Kidney glomerular epithelial cell (primary cell): Measurements from ENCODE around the gene SIRT1.
A peak's percentile ranks its signal among the peaks of the same experiment; 100 is the strongest.
"Not testable (repeated sequence)": the region's sequence is repeated elsewhere in the genome, so short reads cannot be mapped to it uniquely, and the experiment has no call there.

Experiments used
- DNase-seq: peaks from one replicate; lab custom pipeline; 2025; lab: John Stamatoyannopoulos, UW

Gene SIRT1

DNA sequence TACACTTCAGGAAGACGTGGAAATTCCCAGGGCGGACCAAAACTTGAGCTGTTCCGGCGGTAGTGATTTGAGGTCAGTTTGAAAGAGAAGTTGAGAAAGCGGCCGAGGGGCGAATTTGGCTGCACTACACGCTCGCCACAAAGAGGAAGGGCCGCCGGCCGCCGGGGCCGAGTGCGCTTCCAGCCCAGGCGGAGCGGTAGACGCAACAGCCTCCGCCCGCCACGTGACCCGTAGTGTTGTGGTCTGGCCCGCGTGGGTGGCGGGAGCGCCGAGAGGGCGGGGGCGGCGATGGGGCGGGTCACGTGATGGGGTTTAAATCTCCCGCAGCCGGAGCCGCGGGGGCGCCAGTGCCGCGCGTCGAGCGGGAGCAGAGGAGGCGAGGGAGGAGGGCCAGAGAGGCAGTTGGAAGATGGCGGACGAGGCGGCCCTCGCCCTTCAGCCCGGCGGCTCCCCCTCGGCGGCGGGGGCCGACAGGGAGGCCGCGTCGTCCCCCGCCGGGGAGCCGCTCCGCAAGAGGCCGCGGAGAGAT is at the start of gene SIRT1:
Gene SIRT1, plus strand, starts transcription at position 344 of the 529 bp plus-strand sequence. Its CDS starts 66 bp downstream, at position 410.
- peak; percentile 83 for DNase-seq

DNA sequence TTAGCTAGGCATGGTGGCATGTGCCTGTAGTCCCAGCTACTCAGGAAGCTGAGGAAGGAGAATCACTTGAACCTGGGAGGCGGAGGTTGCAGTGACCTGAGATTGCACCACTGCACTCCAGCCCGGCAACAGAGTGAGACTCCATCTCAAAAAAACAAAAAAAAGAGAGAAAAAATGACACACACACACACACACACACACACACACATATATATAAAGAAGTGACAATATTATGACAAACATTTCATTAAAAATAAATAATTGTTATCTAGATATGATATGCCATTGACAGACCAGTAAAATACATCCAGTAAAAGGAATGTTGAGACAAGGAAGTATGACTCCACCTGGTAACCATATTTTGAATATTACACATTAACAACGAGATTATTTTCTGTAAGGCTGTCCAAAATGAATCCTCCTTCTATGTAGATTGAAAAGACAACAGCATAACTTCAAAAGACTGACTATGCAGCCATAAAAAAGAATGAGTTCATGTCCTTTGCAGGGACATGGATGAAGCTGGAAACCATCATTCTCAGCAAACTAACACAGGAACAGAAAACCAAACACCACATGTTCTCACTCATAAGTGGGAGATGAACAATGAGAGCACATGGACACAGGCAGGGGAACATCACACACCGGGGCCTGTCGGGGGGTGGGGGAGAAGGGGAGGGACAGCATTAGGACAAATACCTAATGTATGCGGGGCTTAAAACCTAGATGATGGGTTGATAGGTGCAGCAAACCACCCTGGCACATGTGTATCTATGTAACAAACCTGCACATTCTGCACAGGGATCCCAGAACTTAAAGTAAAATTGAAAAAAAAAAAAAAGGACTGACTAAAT is 48.7 kb upstream of the SIRT1 start:
- not testable (repeated sequence) for DNase-seq

DNA sequence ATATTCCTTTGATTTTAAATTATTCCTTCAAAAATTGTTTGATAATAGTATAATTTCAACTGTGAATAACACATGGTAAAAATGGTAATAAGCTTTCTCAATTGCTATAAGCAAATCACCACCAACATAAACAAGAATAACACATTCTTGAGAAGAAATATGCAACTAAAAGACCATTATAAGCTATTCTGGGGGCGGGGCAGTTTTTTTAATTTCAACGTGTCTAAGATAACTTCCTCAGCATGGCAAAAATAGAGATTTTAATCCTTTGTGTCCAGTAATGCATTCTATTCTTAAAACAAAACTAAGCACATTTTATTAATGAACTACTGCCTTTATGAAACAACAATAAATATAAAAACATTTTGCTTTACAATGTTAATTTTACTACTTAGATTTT is 48.0 kb upstream of the SIRT1 start:
- DNase-seq: no peak

DNA sequence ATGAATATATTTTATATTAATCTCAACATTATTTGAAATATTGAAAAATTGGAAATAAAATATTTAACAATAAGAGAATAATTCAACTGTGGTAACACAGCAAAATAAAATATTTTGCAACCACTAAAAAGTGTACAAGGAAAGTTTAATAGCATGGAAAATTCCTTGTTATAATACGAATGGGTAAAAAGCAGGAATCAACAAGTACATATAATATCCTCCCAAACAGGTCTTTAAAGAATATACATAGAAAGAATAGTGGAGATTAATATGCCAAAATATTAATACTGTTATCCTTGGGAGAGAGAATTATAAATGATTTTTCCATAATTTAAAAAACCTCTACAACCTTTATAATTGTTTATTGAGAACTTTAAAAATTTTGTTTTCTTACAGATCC is 47.5 kb upstream of the SIRT1 start:
- no peak for DNase-seq

DNA sequence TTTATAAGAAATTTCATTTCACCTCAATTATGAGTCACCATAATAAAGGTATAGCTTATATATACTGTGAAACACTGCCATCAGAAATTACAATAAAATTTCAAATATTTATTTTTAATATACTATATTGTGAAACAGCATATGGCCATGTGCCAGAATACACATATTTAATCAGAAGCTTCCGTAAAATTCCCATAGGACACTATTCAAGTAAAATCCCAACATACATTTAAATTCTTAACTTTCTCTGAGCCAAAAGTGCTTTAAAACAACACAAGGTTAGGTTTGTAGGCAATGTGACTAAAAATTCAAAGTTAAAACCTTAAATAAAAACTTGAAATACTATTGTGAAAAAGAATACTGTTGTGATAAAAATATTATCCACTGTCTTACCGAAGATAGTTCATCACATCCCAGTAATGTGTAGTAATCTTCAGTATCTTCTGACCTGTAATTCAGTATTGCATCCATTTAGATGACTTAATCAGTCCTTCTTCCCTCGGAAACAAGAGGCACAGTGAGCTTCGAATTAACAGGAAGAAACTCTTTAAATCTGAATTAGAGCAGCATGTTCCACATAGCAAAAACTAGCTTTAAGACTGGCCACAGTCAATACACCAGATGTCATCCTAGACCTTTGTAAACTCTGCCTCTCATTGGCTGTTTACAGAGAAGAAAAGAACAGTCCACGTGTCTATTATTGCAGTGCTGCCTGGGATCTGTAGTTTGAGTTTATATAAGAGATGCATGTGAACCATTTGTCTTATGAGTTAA is 46.7 kb upstream of the SIRT1 start, which contains the start of gene DNAJC12:
Gene DNAJC12, minus strand, starts transcription at position 648 of the 774 bp plus-strand sequence. Its CDS starts 177 bp downstream, at position 471.
- DNase-seq: peak; percentile 49

DNA sequence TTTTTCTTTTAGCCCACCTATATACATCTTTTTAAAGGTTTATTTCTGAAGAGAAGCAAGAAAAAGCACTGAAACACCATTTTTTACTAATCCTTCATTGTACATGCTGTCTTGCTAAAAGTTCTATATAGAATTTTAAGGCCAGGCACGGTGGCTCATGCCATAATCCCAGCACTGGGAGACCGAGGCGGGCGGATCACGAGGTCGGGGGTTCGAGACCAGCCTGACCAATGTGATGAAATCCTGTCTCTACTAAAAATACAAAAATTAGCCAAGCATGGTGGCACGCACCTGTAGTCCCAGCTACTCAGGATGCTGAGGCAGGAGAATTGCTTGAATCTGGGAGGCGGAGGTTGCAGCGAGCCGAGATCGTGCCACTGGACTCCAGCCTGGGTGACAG is 44.9 kb upstream of the SIRT1 start:
- DNase-seq: not testable (repeated sequence)

DNA sequence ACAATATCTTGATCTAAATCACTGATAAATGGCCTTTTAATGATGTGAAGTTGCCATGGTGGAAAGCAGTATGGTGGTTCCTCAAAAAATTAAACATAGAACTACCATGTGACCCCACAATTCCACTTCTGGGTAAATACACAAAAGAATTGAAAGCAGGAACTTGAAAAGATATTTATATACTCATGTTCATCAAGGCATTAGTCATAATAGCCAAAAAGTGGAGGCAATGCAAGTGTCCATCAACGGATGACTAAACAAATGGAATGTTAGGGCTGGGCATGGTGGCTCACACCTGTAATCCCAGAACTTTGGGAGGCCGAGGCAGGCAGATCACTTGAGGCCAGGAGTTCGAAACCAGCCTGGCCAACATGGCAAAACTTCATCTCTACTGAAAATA is 44.5 kb upstream of the SIRT1 start:
- DNase-seq: no peak

DNA sequence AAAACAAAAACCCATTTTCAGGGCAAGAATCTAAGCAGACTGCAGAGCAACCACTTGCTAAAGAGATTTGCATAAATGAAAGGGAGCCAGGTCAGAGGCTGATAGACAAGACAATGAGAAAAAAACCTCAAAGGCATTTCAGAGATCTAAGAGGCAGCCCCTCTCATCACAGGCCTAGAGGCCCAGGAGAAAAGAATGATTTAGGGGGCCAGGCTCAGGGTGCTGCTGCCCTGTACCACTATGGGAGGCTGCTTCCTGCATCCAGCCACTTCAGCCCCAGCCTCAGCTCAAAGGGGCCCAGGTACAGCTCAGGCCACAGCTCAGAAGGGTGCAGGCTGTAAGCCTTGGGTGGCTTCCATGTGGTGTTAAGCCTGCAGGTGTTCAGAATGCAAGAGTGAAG is 42.7 kb upstream of the SIRT1 start:
- DNase-seq: no peak

DNA sequence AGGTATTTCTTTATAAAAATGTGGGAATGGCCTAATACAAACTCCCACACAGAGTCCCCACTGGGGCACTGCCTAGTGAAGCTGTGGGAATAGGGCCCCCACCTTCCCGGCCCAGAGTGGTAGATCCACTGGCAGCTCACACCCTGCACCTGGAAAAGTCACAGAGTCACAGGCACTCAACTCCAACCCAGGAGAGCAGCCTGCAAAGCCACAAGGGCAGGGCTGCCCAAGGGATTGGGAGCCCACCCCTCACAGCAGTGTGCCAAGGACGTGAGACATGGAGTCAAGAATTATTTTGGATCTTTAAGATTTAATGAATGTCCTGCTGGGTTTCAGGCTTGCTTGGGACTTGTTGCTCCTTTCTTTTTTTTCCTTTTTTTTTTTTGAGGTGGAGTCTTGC is 41.2 kb upstream of the SIRT1 start:
- DNase-seq: no peak

DNA sequence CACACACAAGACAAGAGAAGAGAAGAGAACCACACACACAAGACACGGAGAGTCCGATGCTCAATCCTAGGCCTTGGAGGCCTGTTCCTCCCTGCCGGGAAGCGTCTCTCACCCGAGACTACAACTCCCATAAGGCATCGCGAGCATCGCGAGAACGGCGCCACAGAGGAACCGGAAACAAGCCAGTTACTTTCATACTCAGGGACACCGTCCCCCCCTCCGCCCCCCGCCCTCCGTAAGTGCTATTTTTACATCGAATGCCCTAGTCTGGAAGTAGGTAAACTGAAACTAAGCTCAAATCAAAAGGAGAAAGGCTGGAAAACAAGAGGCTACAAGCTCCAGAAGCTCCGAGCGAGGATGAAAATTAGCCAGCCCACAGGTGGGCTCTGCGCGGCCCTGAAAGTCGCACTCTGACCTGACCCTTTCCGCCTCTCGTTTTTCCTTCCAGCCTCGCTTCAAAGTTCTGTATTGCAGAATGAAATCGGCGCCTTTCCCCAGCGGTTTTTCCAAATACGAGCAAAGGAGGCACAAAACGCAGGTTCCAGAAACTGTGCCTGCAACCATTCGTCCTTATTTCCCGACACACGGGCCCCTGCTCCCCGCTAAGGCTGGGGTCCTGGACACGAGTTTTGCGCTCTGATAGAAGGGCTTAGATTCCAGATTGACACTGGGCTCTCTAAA is 35.0 kb upstream of the SIRT1 start:
- peak; percentile 91 for DNase-seq

DNA sequence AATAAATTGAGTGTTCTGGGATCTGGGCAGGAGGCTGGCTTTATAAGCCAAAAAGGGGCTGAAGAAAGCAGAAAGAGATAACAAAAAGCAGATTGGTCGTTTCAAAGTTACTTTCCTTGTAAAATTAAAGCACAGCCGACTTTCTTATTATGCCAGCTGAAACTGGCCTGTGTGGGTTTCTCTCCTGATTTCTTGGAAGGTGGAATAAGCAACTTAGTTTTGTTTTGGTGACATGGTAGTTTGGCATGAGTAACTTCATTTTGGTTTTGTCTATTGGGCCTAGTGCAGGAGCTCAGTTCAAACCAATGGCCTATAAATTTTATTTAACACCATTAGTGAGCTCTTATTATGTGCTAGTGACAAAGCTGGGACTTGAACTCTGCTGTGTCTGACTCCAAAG is 33.3 kb upstream of the SIRT1 start:
- DNase-seq: no peak

DNA sequence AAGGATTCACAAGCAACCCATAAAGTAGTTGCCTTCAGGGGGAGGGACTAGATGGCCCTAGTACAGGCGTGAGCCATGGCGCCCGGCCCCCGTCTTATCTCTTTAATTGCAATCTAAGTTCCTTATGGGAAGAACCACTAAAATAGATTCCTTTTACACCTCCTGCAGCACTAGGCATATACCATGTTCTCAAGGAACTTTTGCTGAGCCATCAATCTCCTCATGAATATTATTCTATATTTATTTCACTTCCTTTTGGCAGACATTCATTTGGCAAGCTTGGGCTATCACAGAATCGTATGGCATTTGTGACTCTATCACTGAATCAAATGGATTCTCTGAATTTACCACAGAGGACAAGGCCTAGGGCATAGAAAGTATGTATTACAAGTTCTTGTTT is 31.7 kb upstream of the SIRT1 start:
- no peak for DNase-seq

DNA sequence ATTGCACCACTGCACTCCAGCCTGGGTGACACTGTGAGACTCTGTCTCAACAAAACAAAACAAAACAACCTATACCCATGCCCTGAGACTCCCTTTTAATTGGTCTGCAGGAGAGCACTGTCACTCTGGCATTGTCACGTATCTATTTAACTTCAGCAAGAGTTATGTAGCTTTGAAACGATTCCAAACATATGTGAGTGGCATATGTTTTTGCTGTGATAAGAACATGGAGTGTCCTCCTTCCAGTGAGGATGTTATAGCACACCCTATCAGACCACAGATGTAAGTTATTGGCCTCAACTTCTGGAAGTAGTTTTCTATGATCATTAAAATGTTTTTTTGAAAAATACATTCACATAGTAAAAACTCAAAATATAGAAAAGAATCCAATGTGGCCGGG is 30.9 kb upstream of the SIRT1 start:
- DNase-seq: no peak

DNA sequence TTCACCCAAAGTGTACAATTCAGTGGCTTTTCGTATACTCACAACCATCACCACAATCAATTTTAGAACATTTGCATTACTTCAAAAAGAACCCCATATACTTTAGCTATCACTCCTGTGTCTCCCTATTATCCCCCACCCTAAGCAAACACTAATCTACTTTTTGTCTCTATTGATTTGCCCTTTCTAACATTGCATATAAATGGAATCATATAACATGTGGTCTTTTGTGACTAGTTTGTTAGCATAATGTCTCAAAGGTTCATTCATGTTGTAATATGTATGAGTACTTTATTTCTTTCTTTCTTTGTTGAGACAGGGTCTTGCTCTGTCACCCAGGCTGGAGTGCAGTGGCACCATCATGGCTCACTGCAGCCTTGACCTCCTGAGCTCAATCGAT is 25.5 kb upstream of the SIRT1 start:
- no peak for DNase-seq

DNA sequence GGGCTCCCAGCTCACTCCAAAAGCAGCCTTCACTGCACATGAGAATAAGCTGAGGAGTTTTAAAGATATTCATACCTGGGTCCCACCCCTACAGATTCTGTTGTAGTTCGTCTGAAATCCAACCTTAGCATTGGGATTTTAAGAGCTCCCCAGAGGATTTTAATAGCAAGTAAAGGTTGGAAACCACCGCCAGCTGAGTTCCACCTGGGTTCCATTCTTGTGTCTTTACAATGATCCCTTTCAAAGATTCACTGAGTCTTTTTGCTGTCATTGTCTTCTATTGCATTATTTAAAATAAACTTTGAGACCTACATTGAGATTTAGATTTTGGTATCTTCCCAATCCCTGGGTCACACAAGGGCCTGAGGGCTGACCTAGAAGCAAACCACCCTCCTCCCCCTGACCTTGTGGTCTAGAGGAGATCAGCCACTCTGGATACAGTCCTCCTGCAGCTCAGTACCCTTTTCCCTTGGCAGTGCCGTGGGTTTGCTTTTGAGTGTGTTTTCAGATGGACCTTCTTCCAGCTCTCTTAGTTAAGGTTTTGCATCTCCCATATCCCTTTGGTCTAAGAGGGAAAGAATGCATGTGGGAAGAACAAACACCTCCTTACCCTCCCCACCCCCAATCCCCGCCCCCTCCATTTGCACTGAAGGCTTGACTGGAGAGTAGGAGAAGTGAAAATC is 22.6 kb upstream of the SIRT1 start:
- no peak for DNase-seq

DNA sequence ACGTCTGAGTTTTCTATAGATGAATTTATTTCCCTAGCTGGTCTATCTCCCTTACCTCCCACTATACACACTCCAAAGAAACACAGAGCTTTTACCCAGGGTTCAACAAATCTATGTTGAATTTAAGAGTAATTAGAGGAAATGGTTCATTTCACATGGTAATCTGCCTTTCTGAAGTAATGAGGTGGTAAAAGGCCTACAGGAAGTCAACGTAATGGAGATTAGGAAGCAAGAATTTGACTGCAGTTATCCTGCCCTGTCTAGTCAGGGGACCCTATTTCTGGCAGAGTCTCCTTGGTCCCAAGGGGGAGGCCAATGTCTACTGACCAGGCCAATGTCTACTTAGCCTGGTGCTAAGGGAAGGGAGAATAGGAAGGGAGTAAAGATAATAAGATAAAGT is 21.4 kb upstream of the SIRT1 start:
- no peak for DNase-seq

DNA sequence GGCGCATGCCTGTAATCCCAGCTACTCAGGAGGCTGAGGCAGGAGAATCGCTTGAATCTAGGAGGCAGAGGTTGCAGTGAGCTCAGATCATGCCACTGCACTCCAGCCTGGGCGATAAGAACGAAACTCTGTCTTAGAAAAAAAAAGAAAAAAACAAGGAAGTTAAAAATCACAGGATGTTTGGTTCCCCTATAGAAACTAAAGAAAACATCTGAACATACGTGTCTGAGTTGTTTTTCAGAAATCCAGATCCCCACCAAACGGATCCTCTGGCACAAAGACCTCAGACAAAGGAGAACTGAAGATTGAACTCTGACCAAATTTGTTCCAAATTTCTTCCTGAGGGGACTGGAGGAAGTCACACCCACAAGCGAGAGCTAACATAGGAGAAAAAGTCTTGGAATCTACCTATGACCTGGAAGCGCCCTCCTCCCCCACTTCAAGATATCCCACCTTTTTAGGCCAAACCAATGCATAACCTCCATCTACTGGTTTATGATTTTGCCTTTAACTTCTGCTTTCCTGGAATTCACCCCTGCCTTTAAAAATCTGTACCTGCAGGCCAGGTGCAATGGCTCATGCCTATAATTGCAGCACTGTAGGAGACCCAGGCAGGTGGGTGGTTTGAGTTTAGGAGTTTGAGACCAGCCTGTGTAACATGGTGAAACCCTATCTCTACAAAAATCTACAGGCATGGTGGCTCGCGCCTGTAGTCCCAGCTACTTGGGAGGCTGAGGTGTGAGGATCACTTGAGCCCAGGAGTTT is 19.7 kb upstream of the SIRT1 start:
- DNase-seq: no peak

DNA sequence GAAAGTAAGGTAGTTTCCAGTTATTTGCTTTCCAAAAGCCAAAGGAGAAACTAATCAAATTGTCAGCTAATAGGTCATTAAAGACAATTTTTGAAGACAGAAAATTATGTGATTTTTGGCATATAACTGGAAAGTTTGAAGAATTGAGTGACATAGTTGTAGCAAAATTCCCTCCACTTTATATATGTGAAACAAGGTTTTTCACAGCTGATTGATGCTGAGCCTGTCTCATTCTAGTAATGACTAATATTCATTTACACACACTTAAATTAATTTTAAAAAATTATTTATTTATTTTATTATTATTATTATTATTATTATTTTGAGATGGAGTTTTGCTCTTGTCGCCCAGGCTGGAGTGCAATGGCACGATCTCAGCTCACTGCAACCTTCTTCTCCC is 16.3 kb upstream of the SIRT1 start:
- DNase-seq: no peak

DNA sequence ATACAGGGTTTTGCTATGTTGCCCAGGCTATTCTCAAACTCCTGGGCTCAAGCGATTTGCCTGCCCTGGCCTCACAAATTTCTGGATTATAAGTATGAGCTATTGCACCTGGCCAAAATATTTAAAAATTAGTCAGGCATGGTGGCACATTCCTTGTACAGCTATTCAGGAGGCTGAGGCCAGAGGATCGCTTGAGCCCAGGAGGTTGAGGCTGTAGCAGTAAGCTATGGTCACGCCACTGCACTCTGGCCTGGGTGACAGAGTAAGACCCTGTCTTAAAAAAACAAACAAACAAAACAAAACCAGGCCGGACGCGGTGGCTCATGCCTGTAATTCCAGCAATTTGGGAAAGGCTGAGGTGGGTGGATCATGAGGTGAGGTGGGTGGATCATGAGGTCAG is 14.5 kb upstream of the SIRT1 start:
- DNase-seq: no peak

DNA sequence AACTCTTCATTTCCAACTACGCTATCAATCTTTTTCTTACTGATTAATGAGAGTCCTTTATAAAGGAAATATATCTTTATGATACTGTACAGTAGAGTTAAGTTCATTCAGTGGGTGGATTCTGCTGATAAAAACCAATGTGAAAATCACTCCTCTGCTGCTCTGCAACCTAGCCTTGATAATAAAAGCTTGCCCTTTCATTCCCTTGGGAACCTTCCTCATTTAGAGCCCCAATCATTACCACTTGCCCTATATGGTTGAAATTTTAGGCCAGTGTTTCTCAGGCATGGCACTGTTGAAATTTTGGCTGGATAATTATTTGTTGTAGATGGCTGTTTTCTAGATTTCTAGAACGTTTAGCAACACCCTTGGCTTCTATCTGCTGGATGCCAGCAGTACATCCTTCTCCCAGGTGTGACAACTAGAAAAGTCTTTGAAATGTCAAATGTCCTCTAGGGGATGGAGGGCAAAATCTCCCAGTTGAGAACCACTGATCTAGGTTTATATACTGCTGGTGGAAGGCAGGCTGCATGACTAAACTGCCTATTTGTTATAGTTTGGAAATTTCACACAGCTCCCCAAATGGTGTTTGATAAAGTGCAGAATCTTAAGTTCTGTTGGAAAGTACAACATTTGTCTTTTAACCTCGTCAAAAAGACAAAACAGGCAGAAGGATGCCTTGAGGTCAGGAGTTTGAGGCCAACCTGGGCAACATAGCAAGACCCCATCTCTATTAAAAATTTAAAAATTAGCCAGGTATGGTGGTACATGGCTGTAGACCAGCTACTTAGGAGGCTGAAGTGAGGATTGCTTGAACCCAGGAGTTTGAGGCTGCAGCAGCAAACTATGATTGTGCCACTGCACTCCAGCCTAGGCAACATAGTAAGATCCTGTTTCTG is 8.9 kb upstream of the SIRT1 start:
- DNase-seq: no peak
